NCI-H1105 (cell line): ENCODE results near the gene ITM2B.

ENCODE experiments used
- DNase-seq: peaks from one replicate; lab custom pipeline; 2025; lab: John Stamatoyannopoulos, UW

Gene ITM2B

DNA sequence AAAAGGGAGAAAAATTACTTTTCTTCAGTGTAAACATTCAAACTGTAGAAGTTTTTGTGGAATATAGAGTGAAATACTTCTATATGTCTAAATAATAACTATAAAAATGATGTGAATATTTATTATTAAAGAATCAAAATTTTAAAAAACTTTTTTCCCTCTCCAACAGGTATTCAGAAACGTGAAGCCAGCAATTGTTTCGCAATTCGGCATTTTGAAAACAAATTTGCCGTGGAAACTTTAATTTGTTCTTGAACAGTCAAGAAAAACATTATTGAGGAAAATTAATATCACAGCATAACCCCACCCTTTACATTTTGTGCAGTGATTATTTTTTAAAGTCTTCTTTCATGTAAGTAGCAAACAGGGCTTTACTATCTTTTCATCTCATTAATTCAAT is 28.0 kb downstream of the ITM2B start:
- DNase-seq, result no peak

- DNase-seq, result no peak
These were observed 30.2 kb downstream of the ITM2B start for GRCh38 chr13:48263196-48263595.

DNA sequence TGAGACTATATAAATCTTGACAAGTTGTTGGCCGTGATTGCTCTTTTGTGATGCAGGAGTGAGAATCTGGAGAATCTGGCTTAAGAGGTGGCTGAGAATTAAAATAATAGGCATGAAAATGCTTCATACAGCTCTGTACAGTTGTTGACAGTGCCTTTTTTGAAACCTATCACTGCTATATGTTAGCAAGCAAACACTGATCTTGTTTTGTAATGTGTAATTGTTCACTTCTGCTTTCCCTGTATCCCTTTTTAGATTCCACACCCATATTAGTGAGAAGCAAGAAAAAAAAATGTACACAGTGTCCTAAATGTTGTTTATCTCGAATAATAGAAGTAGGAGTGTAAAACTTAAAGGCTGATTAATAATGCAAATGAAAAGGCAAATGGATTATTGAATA is 31.1 kb downstream of the ITM2B start:
- no peak for DNase-seq

DNA sequence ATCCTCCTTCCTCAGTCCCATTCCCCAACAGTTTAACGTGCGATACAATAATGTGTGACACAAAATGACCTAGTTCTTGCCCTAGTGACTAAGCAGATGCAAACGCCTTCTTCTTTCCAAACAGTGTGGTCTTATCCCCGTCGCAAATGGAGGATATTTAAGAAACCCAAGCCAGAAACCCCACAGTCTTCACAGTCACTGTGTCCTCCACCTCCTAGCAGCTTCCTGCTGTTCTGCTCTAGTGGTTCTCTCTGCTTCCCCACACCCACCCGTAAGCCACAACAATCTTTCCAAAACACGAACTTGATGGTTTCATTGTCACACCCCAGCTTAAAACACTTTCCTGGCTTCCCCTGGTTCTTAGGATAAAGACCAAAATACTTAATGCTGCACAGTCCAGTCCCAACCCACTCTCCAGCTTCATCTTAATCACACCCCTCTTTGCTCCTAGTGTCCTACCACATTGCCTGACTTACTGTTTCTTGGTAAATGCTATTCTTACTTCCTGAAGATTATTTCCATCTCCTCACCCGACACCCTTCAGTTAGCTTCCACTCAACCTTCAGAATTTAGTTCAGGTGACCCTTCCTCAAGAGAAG is 32.3 kb downstream of the ITM2B start:
- no peak for DNase-seq

GRCh38 chr13:48266150-48266549 is 33.1 kb downstream of the ITM2B start:
- no peak for DNase-seq

- no peak for DNase-seq
These were observed 34.0 kb downstream of the ITM2B start for GRCh38 chr13:48266701-48267639.

GRCh38 chr13:48268019-48268418 is 35.0 kb downstream of the ITM2B start:
- DNase-seq, result no peak

GRCh38 chr13:48273346-48273745 is 40.3 kb downstream of the ITM2B start:
- no peak for DNase-seq

- DNase-seq, result no peak
These were observed 42.5 kb downstream of the ITM2B start for GRCh38 chr13:48275507-48275906.

DNA sequence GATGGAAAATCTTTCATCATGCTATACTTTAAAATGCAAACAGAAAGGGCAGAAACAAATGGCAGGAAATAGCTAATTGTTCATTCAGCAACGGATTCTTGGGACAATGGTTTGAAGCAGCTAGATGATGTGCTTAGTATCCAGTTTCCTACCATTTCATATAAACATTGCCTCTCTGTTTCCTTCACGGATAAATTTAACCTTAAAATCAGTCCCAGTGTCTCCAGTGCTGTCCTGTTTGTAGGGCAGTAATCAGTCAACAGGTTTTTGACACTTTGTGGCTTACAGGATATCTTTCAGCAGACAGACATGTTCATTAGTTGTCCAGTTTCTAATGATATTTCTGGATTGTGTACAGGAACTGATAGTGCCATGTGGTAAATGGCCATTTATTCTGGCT is 45.8 kb downstream of the ITM2B start:
- no peak for DNase-seq

GRCh38 chr13:48281556-48281955 is 48.5 kb downstream of the ITM2B start:
- DNase-seq, result no peak

GRCh38 chr13:48291730-48292129 is 58.7 kb downstream of the ITM2B start:
- DNase-seq, result no peak

DNA sequence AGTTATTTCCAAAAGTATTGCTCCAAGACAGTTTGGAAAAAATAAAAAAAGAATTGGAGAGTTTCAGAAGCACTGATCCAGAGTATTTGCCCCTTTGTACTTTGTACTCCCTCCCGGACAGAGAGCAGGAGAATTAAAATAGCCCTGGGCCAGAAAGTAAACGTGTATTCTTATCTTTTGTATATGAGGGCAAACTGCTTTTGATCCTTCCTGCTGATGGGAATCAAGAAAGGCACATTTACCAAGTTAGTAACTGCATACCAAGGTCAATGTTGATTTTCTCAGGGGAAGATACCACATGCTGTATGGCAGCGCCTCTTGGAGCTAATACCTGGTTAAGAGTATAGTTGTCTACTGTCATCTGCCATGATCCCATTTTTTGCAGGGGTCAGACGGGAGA is 59.6 kb downstream of the ITM2B start:
- no peak for DNase-seq

DNA sequence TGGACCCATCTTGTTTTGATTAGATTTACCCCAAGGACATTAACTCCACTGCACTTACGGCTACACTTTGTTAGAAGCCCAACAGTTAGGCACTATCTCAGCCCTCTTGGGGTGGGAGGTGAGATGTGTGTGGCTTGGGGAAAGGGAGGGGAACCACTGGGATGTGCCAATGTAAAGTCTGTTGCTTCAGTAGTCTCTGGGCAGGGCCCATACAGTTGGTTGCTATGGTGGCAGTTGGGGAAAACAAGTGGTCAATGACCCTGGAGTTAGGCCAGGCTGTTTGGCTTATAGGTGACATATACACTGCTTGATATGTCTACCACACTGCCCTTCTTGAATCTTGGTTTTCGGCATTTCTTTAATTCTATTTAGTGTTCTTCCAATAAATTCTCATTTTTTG is 61.6 kb downstream of the ITM2B start:
- DNase-seq, result no peak

DNA sequence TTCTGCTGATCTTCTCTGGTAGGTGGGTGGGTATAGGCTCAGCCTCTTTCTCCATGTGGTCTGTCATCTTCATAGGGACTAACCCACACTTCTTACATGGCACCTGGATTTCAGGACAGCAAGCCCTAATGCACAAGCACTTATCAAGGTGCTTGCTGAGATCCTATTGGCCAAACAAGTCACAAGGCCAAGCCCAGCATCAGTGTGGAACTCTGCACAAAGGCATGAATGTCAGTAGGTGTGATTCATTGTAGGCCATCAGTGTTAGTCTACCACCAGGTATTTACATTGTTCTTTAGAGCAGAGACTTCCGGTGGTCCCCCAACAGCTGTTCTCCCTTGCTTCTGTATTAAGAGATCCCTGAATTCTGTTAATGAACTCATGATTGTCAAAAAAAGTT is 62.3 kb downstream of the ITM2B start:
- no peak for DNase-seq

- DNase-seq, result no peak
These were observed 63.5 kb downstream of the ITM2B start for GRCh38 chr13:48296528-48296927.

- DNase-seq, result no peak
These were observed 64.3 kb downstream of the ITM2B start for GRCh38 chr13:48297131-48297786.

GRCh38 chr13:48299591-48299990 is 66.6 kb downstream of the ITM2B start:
- DNase-seq, result no peak

DNA sequence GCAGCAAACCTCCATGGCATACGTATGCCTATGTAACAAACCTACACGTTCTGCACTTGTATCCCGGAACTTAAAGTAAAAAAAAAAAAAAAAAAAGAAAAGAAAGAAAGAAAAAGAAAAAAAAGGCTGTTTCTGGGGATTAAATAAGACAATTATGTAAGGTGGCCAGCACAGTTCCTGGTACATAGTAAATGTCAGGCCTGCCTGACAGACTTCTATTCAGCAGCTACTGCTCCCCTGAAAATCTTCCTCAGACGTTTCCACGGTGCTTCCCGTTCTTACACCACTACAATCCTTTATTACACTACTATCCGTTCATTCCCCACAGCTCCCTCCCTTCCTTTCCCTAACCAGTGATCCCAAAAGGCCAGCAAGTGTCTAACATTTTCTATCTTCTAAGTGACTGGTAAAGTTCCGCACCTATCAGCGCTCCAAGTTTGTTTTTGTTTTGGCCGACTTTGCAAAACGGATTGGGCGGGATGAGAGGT is 69.9 kb downstream of the ITM2B start:
- no peak for DNase-seq

GRCh38 chr13:48303359-48304142 is 70.5 kb downstream of the ITM2B start, which contains the start of gene RB1:
RB1 (plus strand) TSS chr13:48303751; CDS start chr13:48303913, 162 bp downstream.
- DNase-seq, result peak; percentile 65

GRCh38 chr13:48304143-48304876 is 71.3 kb downstream of the ITM2B start:
- no peak for DNase-seq
